Activated T-helper 2 cell treated with anti-CD3 and anti-CD28 coated beads, Interferon-gamma antibody, Interleukin-2, Interleukin-4, amounts not matched to agents 10 μg/mL and 5 μg/mL and 100 μg/mL, durations not matched to agents 14 hours and 24 hours and 36 hours (primary cell): Measurements from ENCODE around the gene FBXO33. TPM values are rescaled to one million over a fixed set of nuclear protein-coding genes. Genes with fewer than 3 reads are reported as not detected.
A peak's percentile ranks its signal among the peaks of the same experiment; 100 is the strongest.

Experiments
- DNase-seq: peaks from one replicate; pipeline ENCODE4 v3.0.0; 2021; ENCODE audit warnings: low spot score
- H3K27ac Mint-ChIP-seq: one replicate; pipeline ENCODE4 v1.8.0; 2021; ENCODE audit warnings: mixed read lengths
- H3K27me3 Mint-ChIP-seq: one replicate; pipeline ENCODE4 v1.8.0; 2021; ENCODE audit warnings: low read depth, mixed read lengths
- H3K36me3 Mint-ChIP-seq: one replicate; pipeline ENCODE4 v1.8.0; 2021; ENCODE audit warnings: low read depth, mixed read lengths
- H3K4me1 Mint-ChIP-seq: one replicate; pipeline ENCODE4 v1.8.0; 2021; ENCODE audit warnings: low read depth, mixed read lengths
- H3K4me3 Mint-ChIP-seq: one replicate; pipeline ENCODE4 v1.8.0; 2021; ENCODE audit warnings: low read depth, mild to moderate bottlenecking, moderate library complexity, mixed read lengths
- H3K9me3 Mint-ChIP-seq: one replicate; pipeline ENCODE4 v1.8.0; 2021; ENCODE audit warnings: mixed read lengths
- intact Hi-C: fragments of 100-400 bp; cut with micrococcal nuclease; formaldehyde crosslinking; loops from one replicate; pipeline ENCODE4 v1.15.1; 2023
- total RNA-seq: library from RNA; stranded (reverse); gene quantifications from 2 replicates; pipeline ENCODE4 v1.2.3, GENCODE V29; 2022

FBXO33 gene
- total RNA-seq, 1 donor from 2014 or later = 15.7 TPM

GRCh38 chr14:39423793-39424192, 8.4 kb downstream of the FBXO33 start:
- peaks cover 4% of the 10 kb centered on the region for H3K9me3 Mint-ChIP-seq
- peaks cover 26% of the 10 kb centered on the region for H3K4me1 Mint-ChIP-seq
- no peaks in the 10 kb centered on the region for H3K27me3 Mint-ChIP-seq
- intact Hi-C loops = no loop called here
- H3K36me3 Mint-ChIP-seq = peaks cover 29% of the 10 kb centered on the region
- no peak for DNase-seq
- H3K27ac Mint-ChIP-seq = no peak overlapping the region
- no peak overlapping the region for H3K4me3 Mint-ChIP-seq

GRCh38 chr14:39422243-39422642, 10.0 kb downstream of the FBXO33 start:
- H3K36me3 Mint-ChIP-seq = peaks cover 31% of the 10 kb centered on the region
- no peak for DNase-seq
- peaks cover 20% of the 10 kb centered on the region for H3K4me1 Mint-ChIP-seq
- H3K9me3 Mint-ChIP-seq = peaks cover 6% of the 10 kb centered on the region
- no peak overlapping the region for H3K4me3 Mint-ChIP-seq
- H3K27ac Mint-ChIP-seq = no peak overlapping the region
- no peaks in the 10 kb centered on the region for H3K27me3 Mint-ChIP-seq
- intact Hi-C loops = no loop called here

GRCh38 chr14:39419272-39419671, 13.0 kb downstream of the FBXO33 start:
- H3K4me1 Mint-ChIP-seq = peaks cover 9% of the 10 kb centered on the region

GRCh38 chr14:39417014-39417413, 15.2 kb downstream of the FBXO33 start:
- Mint-ChIP-seq H3K27me3 (no peaks in the 10 kb centered on the region), H3K27ac (no peak overlapping the region), H3K9me3 (peaks cover 49% of the 10 kb centered on the region), H3K4me3 (no peak overlapping the region), H3K4me1 (peaks cover 2% of the 10 kb centered on the region), H3K36me3 (peaks cover 67% of the 10 kb centered on the region)
- intact Hi-C loops = no loop called here
- no peak for DNase-seq

More at GRCh38 chr14:39419272-39419671, 13.0 kb downstream of the FBXO33 start:
- Mint-ChIP-seq H3K36me3 (peaks cover 47% of the 10 kb centered on the region), H3K27me3 (no peaks in the 10 kb centered on the region), H3K27ac (no peak overlapping the region), H3K4me3 (no peak overlapping the region), H3K9me3 (peaks cover 29% of the 10 kb centered on the region)
- intact Hi-C loops = no loop called here
- no peak for DNase-seq

GRCh38 chr14:39416072-39416471, 16.2 kb downstream of the FBXO33 start:
- H3K4me3 Mint-ChIP-seq = no peak overlapping the region
- intact Hi-C loops = no loop called here
- no peaks in the 10 kb centered on the region for H3K4me1 Mint-ChIP-seq
- no peaks in the 10 kb centered on the region for H3K27me3 Mint-ChIP-seq
- H3K27ac Mint-ChIP-seq = no peak overlapping the region
- no peak for DNase-seq
- peaks cover 56% of the 10 kb centered on the region for H3K9me3 Mint-ChIP-seq
- peaks cover 65% of the 10 kb centered on the region for H3K36me3 Mint-ChIP-seq

GRCh38 chr14:39406560-39406959, 25.7 kb downstream of the FBXO33 start:
- Mint-ChIP-seq H3K36me3 (peaks cover 39% of the 10 kb centered on the region), H3K4me3 (no peak overlapping the region), H3K9me3 (peaks cover 25% of the 10 kb centered on the region), H3K27ac (no peak overlapping the region), H3K4me1 (no peaks in the 10 kb centered on the region), H3K27me3 (no peaks in the 10 kb centered on the region)
- DNase-seq = no peak
- intact Hi-C loops = no loop called here

GRCh38 chr14:39398382-39398781, 33.9 kb downstream of the FBXO33 start:
- no peaks in the 10 kb centered on the region for H3K27me3 Mint-ChIP-seq
- intact Hi-C loops = no loop called here
- H3K27ac Mint-ChIP-seq = no peak overlapping the region
- peaks cover 11% of the 10 kb centered on the region for H3K4me1 Mint-ChIP-seq
- no peak overlapping the region for H3K4me3 Mint-ChIP-seq
- H3K9me3 Mint-ChIP-seq = no peaks in the 10 kb centered on the region
- peaks cover 58% of the 10 kb centered on the region for H3K36me3 Mint-ChIP-seq
- DNase-seq = no peak

- no peaks in the 10 kb centered on the region for H3K27me3 Mint-ChIP-seq
- no peak for DNase-seq
- H3K4me3 Mint-ChIP-seq = no peak overlapping the region
- intact Hi-C loops = no loop called here
- H3K27ac Mint-ChIP-seq = no peak overlapping the region
- peaks cover 53% of the 10 kb centered on the region for H3K36me3 Mint-ChIP-seq
- H3K9me3 Mint-ChIP-seq = no peaks in the 10 kb centered on the region
- H3K4me1 Mint-ChIP-seq = peaks cover 11% of the 10 kb centered on the region
These were observed 35.8 kb downstream of the FBXO33 start for GRCh38 chr14:39396448-39396847.

GRCh38 chr14:39395555-39396254, 36.5 kb downstream of the FBXO33 start:
- no peaks in the 10 kb centered on the region for H3K27me3 Mint-ChIP-seq
- peaks cover 11% of the 10 kb centered on the region for H3K4me1 Mint-ChIP-seq
- no peak overlapping the region for H3K27ac Mint-ChIP-seq
- no peak for DNase-seq
- H3K36me3 Mint-ChIP-seq = peaks cover 47% of the 10 kb centered on the region
- H3K4me3 Mint-ChIP-seq = no peak overlapping the region
- H3K9me3 Mint-ChIP-seq = no peaks in the 10 kb centered on the region
- intact Hi-C loops = no loop called here

- DNase-seq = no peak
- H3K4me1 Mint-ChIP-seq = peaks cover 11% of the 10 kb centered on the region
- H3K9me3 Mint-ChIP-seq = no peaks in the 10 kb centered on the region
- no peak overlapping the region for H3K4me3 Mint-ChIP-seq
- no peaks in the 10 kb centered on the region for H3K27me3 Mint-ChIP-seq
- H3K27ac Mint-ChIP-seq = no peak overlapping the region
- peaks cover 30% of the 10 kb centered on the region for H3K36me3 Mint-ChIP-seq
- intact Hi-C loops = no loop called here
These were observed 38.9 kb downstream of the FBXO33 start for GRCh38 chr14:39393289-39393688.

GRCh38 chr14:39384177-39384576, 48.1 kb downstream of the FBXO33 start:
- intact Hi-C loops = loop anchor here (5.0 kb wide), 2 partner anchors 48 to 272 kb away; partner anchors contain the start of genes FBXO33 and GEMIN2
- peaks cover 2% of the 10 kb centered on the region for H3K36me3 Mint-ChIP-seq
- peaks cover 37% of the 10 kb centered on the region for H3K4me1 Mint-ChIP-seq
- no peaks in the 10 kb centered on the region for H3K9me3 Mint-ChIP-seq
- peak overlapping the region; percentile 19 for H3K27ac Mint-ChIP-seq
- no peak for DNase-seq
- H3K27me3 Mint-ChIP-seq = no peaks in the 10 kb centered on the region
- no peak overlapping the region for H3K4me3 Mint-ChIP-seq

GRCh38 chr14:39383741-39384140, 48.5 kb downstream of the FBXO33 start:
- H3K4me3 Mint-ChIP-seq = no peak overlapping the region
- H3K27me3 Mint-ChIP-seq = no peaks in the 10 kb centered on the region
- peak overlapping the region; percentile 36 for H3K27ac Mint-ChIP-seq
- H3K36me3 Mint-ChIP-seq = peaks cover 2% of the 10 kb centered on the region
- no peak for DNase-seq
- intact Hi-C loops = loop anchor here (1.0 to 5.0 kb wide), 4 partner anchors 40 to 271 kb away; partner anchors contain the start of genes FBXO33 and GEMIN2
- H3K9me3 Mint-ChIP-seq = no peaks in the 10 kb centered on the region
- H3K4me1 Mint-ChIP-seq = peaks cover 37% of the 10 kb centered on the region

GRCh38 chr14:39383026-39383660, 49.1 kb downstream of the FBXO33 start:
- intact Hi-C loops = loop anchor here (1.0 to 5.0 kb wide), 4 partner anchors 40 to 271 kb away; partner anchors contain the start of genes FBXO33 and GEMIN2
- no peak for DNase-seq
- H3K9me3 Mint-ChIP-seq = no peaks in the 10 kb centered on the region
- peaks cover 37% of the 10 kb centered on the region for H3K4me1 Mint-ChIP-seq
- peak overlapping the region; percentile 36 for H3K27ac Mint-ChIP-seq
- peaks cover 2% of the 10 kb centered on the region for H3K36me3 Mint-ChIP-seq
- no peak overlapping the region for H3K4me3 Mint-ChIP-seq
- H3K27me3 Mint-ChIP-seq = no peaks in the 10 kb centered on the region
